ENCODE measurements around the gene RNF5.
A peak's percentile ranks its signal among the peaks of the same experiment; 100 is the strongest.

RNF5 gene

GRCh38 chr6:32173051-32173727 lies 5.0 kb upstream of the RNF5 start:
- peak in 1 of 2 experiments; percentile 63 for DNase-seq (ENCODE audit: low read depth in 1 of 2, low spot score in 1 of 2)
- TF ChIP-seq JUND (IDR thresholded peaks at IDR 0.05; ENCODE audit: low read depth) = no peak
- in situ Hi-C loops (cut with HindIII; ENCODE audit: low pct_unique_long_range_greater_than_20kb, low sequenced_read_pairs) = no loop called here

- in situ Hi-C loops (cut with HindIII; ENCODE audit: low pct_unique_long_range_greater_than_20kb, low sequenced_read_pairs) = no loop called here
- no peak for DNase-seq (ENCODE audit: low read depth in 1 of 2, low spot score in 1 of 2)
- TF ChIP-seq JUND (IDR thresholded peaks at IDR 0.05; ENCODE audit: low read depth) = no peak
Observed at GRCh38 chr6:32174416-32174815, 3.8 kb upstream of the RNF5 start.

- no peak for TF ChIP-seq JUND (IDR thresholded peaks at IDR 0.05; ENCODE audit: low read depth)
- no peak for DNase-seq (ENCODE audit: low read depth in 1 of 2, low spot score in 1 of 2)
- in situ Hi-C loops (cut with HindIII; ENCODE audit: low pct_unique_long_range_greater_than_20kb, low sequenced_read_pairs) = no loop called here
Observed at GRCh38 chr6:32175322-32175710, 2.9 kb upstream of the RNF5 start.

GRCh38 chr6:32175711-32176475 lies 2.3 kb upstream of the RNF5 start, which contains the start of gene AGPAT1:
AGPAT1 (minus strand) TSS chr6:32176084; CDS start chr6:32171496, 4,588 bp downstream.
- TF ChIP-seq JUND (IDR thresholded peaks at IDR 0.05; ENCODE audit: low read depth) = no peak
- in situ Hi-C loops (cut with HindIII; ENCODE audit: low pct_unique_long_range_greater_than_20kb, low sequenced_read_pairs) = no loop called here
- DNase-seq (ENCODE audit: low read depth in 1 of 2, low spot score in 1 of 2) = peak; percentile 92 to 97

- in situ Hi-C loops (cut with HindIII; ENCODE audit: low pct_unique_long_range_greater_than_20kb, low sequenced_read_pairs) = no loop called here
- DNase-seq (ENCODE audit: low read depth in 1 of 2, low spot score in 1 of 2) = no peak
- no peak for TF ChIP-seq JUND (IDR thresholded peaks at IDR 0.05; ENCODE audit: low read depth)
Observed at GRCh38 chr6:32176476-32177182, 1.6 kb upstream of the RNF5 start.

GRCh38 chr6:32177183-32177787 lies 920 bp upstream of the RNF5 start:
- DNase-seq (ENCODE audit: low read depth in 1 of 2, low spot score in 1 of 2) = no peak
- TF ChIP-seq JUND (IDR thresholded peaks at IDR 0.05; ENCODE audit: low read depth) = no peak
- in situ Hi-C loops (cut with HindIII; ENCODE audit: low pct_unique_long_range_greater_than_20kb, low sequenced_read_pairs) = no loop called here

GRCh38 chr6:32178547-32179440 lies 589 bp downstream of the RNF5 start:
- no peak for DNase-seq (ENCODE audit: low read depth in 1 of 2, low spot score in 1 of 2)
- in situ Hi-C loops (cut with HindIII; ENCODE audit: low pct_unique_long_range_greater_than_20kb, low sequenced_read_pairs) = no loop called here
- TF ChIP-seq JUND (IDR thresholded peaks at IDR 0.05; ENCODE audit: low read depth) = no peak

- in situ Hi-C loops (cut with HindIII; ENCODE audit: low pct_unique_long_range_greater_than_20kb, low sequenced_read_pairs) = no loop called here
- no peak for DNase-seq (ENCODE audit: low read depth in 1 of 2, low spot score in 1 of 2)
- TF ChIP-seq JUND (IDR thresholded peaks at IDR 0.05; ENCODE audit: low read depth) = no peak
Observed at GRCh38 chr6:32179766-32180405, 1.7 kb downstream of the RNF5 start.

GRCh38 chr6:32181148-32181702 lies 3.0 kb downstream of the RNF5 start:
- no peak for DNase-seq (ENCODE audit: low read depth in 1 of 2, low spot score in 1 of 2)
- in situ Hi-C loops (cut with HindIII; ENCODE audit: low pct_unique_long_range_greater_than_20kb, low sequenced_read_pairs) = no loop called here
- no peak for TF ChIP-seq JUND (IDR thresholded peaks at IDR 0.05; ENCODE audit: low read depth)

GRCh38 chr6:32181915-32182529 lies 3.8 kb downstream of the RNF5 start:
- TF ChIP-seq JUND (IDR thresholded peaks at IDR 0.05; ENCODE audit: low read depth) = no peak
- DNase-seq (ENCODE audit: low read depth in 1 of 2, low spot score in 1 of 2) = no peak
- in situ Hi-C loops (cut with HindIII; ENCODE audit: low pct_unique_long_range_greater_than_20kb, low sequenced_read_pairs) = no loop called here

GRCh38 chr6:32182555-32182981 lies 4.4 kb downstream of the RNF5 start:
- no peak for DNase-seq (ENCODE audit: low read depth in 1 of 2, low spot score in 1 of 2)
- in situ Hi-C loops (cut with HindIII; ENCODE audit: low pct_unique_long_range_greater_than_20kb, low sequenced_read_pairs) = no loop called here
- no peak for TF ChIP-seq JUND (IDR thresholded peaks at IDR 0.05; ENCODE audit: low read depth)

Measured in T47D (cell line).